HCT116 (cell line): Measurements from ENCODE around the gene USP1. TPM values are rescaled to one million over a fixed set of nuclear protein-coding genes. Genes with fewer than 3 reads are reported as not detected.

ENCODE experiments used
- ATAC-seq: fragments of 200-7000 bp; cut with Tn5 transposase; 2 replicates; pipeline ENCODE4 v1.9.1; 2020; ENCODE audit warnings: mild to moderate bottlenecking, moderate library complexity
- BruUV-seq: library from RNA; stranded (reverse); fragments of 400-500 nt; replicated peaks from 2 replicates; lab custom pipeline; 2021; lab: Mats Ljungman, UMichigan
- CTCF ChIA-PET: fragments of 300-600 bp; sonication (Branson Sonifier 250); formaldehyde crosslinking; loops from one replicate; lab custom pipeline; 2021; ENCODE audit warnings: antibody characterized with exemption; lab: Charles Lee
- POLR2A ChIA-PET: fragments of 300-600, 350-600 bp; sonication (Branson Sonifier 250); formaldehyde crosslinking; loops from one replicate; lab custom pipeline; 2021; ENCODE audit warnings: antibody characterized with exemption; lab: Charles Lee
- RAD21 ChIA-PET, 2 experiments: fragments of 300-600 bp; sonication (Branson Sonifier 250); formaldehyde crosslinking; loops; one replicate each; lab custom pipeline; 2023; ENCODE audit warnings: low total read pairs in 2 of 2; ENCODE audit not compliant: uncharacterized antibody in 2 of 2, unreplicated experiment in 2 of 2, low non-redundant PET in 1 of 2; lab: Charles Lee
- DNase-seq: peaks from one replicate; pipeline ENCODE4 v3.0.0-alpha.2; 2010; ENCODE audit warnings: low read depth, low spot score
- H2AFZ ChIP-seq: fragments of 200-600 bp; shearing (Covaris generic), sonication (generic); 2 replicates; pipeline ENCODE4 v1.6.1; 2017; ENCODE audit warnings: low read depth, mixed run types, mixed read lengths, antibody characterized with exemption, low read length; ENCODE audit not compliant: poor library complexity, severe bottlenecking
- H3K27ac ChIP-seq: 2 replicates; pipeline ENCODE4 v1.5.1; 2012; ENCODE audit warnings: low read depth, low read length
- H3K27me3 ChIP-seq: fragments of 200-600 bp; sonication (generic); 2 replicates; pipeline ENCODE4 v1.6.1; 2016; ENCODE audit warnings: mixed run types, low read length, mixed read lengths; ENCODE audit not compliant: insufficient read depth
- H3K36me3 ChIP-seq, 2 experiments: fragments of 200-500 bp in 1 of 2; fragments of 200-600 bp in 1 of 2; sonication (Bioruptor generic) in 1 of 2; sonication (generic) in 1 of 2; 2 replicates each; pipeline versions ENCODE4 v1.5.1 to v1.6.1; 2014 to 2016; ENCODE audit warnings: low read length in 2 of 2, inconsistent platforms in 1 of 2, mixed read lengths in 1 of 2, mixed run types in 1 of 2; ENCODE audit not compliant: insufficient read depth in 2 of 2, control insufficient read depth in 1 of 2
- H3K4me1 ChIP-seq, 2 experiments: fragments of 200-600 bp in 1 of 2; sonication (generic) in 1 of 2; 2 replicates each; pipeline versions ENCODE4 v1.5.1 to v1.6.1; 2012 to 2017; ENCODE audit warnings: low read length in 2 of 2, inconsistent platforms in 1 of 2, mild to moderate bottlenecking in 1 of 2, mixed read lengths in 1 of 2, mixed run types in 1 of 2, moderate library complexity in 1 of 2; ENCODE audit not compliant: insufficient read depth in 2 of 2, control insufficient read depth in 1 of 2
- H3K4me2 ChIP-seq: fragments of 200-600 bp; sonication (generic); 2 replicates; pipeline ENCODE4 v1.6.1; 2017; ENCODE audit warnings: mixed run types, low read length, mixed read lengths
- H3K4me3 ChIP-seq, 2 experiments: fragments of 200-600 bp in 1 of 2; sonication (generic) in 1 of 2; replicated peaks in 1 of 2; 2 replicates each; pipeline ENCODE4 v1.5.1; 2011 to 2016; ENCODE audit warnings: low read length in 2 of 2, control low read depth in 1 of 2, low read depth in 1 of 2, mild to moderate bottlenecking in 1 of 2, mixed read lengths in 1 of 2, mixed run types in 1 of 2
- H3K79me2 ChIP-seq: fragments of 200-600 bp; sonication (generic); 2 replicates; pipeline ENCODE4 v1.6.1; 2017; ENCODE audit warnings: mild to moderate bottlenecking, mixed run types, low read length, moderate library complexity, mixed read lengths; ENCODE audit not compliant: insufficient read depth
- H3K9ac ChIP-seq: fragments of 200-600 bp; sonication (generic); 2 replicates; pipeline ENCODE4 v1.6.1; 2016; ENCODE audit warnings: low read length, mixed read lengths
- H3K9me2 ChIP-seq: fragments of 200-600 bp; sonication (generic), shearing (Covaris generic); 2 replicates; pipeline ENCODE4 v1.6.1; 2017; ENCODE audit warnings: mixed run types, mild to moderate bottlenecking, moderate library complexity; ENCODE audit not compliant: insufficient read depth
- H3K9me3 ChIP-seq, 2 experiments: fragments of 200-500 bp in 1 of 2; fragments of 200-600 bp in 1 of 2; sonication (Bioruptor generic) in 1 of 2; sonication (generic) in 1 of 2; 2 replicates each; pipeline ENCODE4 v1.6.1; 2014 to 2017; ENCODE audit warnings: low read length in 2 of 2, mixed read lengths in 2 of 2, inconsistent platforms in 1 of 2, low read depth in 1 of 2, mild to moderate bottlenecking in 1 of 2, mixed run types in 1 of 2, moderate library complexity in 1 of 2; ENCODE audit not compliant: control insufficient read depth in 1 of 2, insufficient read depth in 1 of 2
- H4K20me1 ChIP-seq: fragments of 200-600 bp; sonication (generic), shearing (Covaris generic); 2 replicates; pipeline ENCODE4 v1.6.1; 2017; ENCODE audit warnings: mixed run types, mild to moderate bottlenecking, moderate library complexity; ENCODE audit not compliant: insufficient read depth
- CEBPB ChIP-seq: IDR thresholded peaks from 2 replicates; pipeline ENCODE4 v1.6.1; 2012; ENCODE audit warnings: low read depth
- CTCF ChIP-seq, 3 experiments: fragments of 200-600 bp in 1 of 3; sonication (generic) in 1 of 3; IDR thresholded peaks in 2 of 3; conservative IDR thresholded peaks in 1 of 3; 2 replicates each; pipeline ENCODE4 v1.5.1; 2012 to 2017; ENCODE audit warnings: low read depth in 2 of 3, low read length in 2 of 3, antibody characterized with exemption in 1 of 3, borderline replicate concordance in 1 of 3, control low read depth in 1 of 3, mild to moderate bottlenecking in 1 of 3, mixed read lengths in 1 of 3, mixed run types in 1 of 3, moderate library complexity in 1 of 3; ENCODE audit not compliant: insufficient read depth in 1 of 3
- EGR1 ChIP-seq: IDR thresholded peaks from 2 replicates; pipeline ENCODE4 v1.6.1; 2012; ENCODE audit warnings: low read depth
- FOSL1 ChIP-seq: IDR thresholded peaks from 2 replicates; pipeline ENCODE4 v1.6.1; 2012; ENCODE audit warnings: low read depth
- POLR2AphosphoS5 ChIP-seq: IDR thresholded peaks from 2 replicates; pipeline ENCODE4 v1.6.1; 2011; ENCODE audit warnings: mild to moderate bottlenecking, low read depth, low read length, moderate library complexity
- REST ChIP-seq: IDR thresholded peaks from 2 replicates; pipeline ENCODE4 v1.6.1; 2012; ENCODE audit warnings: low read depth
- SIN3A ChIP-seq: IDR thresholded peaks from 2 replicates; pipeline ENCODE4 v1.6.1; 2012; ENCODE audit warnings: low read depth
- SP1 ChIP-seq: IDR thresholded peaks from 2 replicates; pipeline ENCODE4 v1.6.1; 2012; ENCODE audit warnings: low read depth
- SRF ChIP-seq: IDR thresholded peaks from 2 replicates; pipeline ENCODE4 v1.6.1; 2012; ENCODE audit warnings: low read depth
- YY1 ChIP-seq: IDR thresholded peaks from 2 replicates; pipeline ENCODE4 v1.6.1; 2011; ENCODE audit warnings: low read length, low read depth, moderate library complexity, mild to moderate bottlenecking; ENCODE audit not compliant: insufficient replicate concordance; ENCODE audit errors: extremely low read depth
- intact Hi-C: fragments of 100-400 bp; cut with micrococcal nuclease; formaldehyde crosslinking; loops from 2 replicates; pipeline ENCODE4 v1.10.0; 2022
- total RNA-seq: library from RNA; stranded (reverse); gene quantifications from one replicate; pipeline ENCODE4 v1.2.1, GENCODE V29; 2021; ENCODE audit not compliant: unreplicated experiment
- TF ChIP-seq, protein P1 (sequence below): IDR thresholded peaks from 2 replicates; pipeline ENCODE4 v1.6.1; 2012

Gene USP1
- total RNA-seq, 1 experiment from 2014 or later, result 37.8 TPM

DNA sequence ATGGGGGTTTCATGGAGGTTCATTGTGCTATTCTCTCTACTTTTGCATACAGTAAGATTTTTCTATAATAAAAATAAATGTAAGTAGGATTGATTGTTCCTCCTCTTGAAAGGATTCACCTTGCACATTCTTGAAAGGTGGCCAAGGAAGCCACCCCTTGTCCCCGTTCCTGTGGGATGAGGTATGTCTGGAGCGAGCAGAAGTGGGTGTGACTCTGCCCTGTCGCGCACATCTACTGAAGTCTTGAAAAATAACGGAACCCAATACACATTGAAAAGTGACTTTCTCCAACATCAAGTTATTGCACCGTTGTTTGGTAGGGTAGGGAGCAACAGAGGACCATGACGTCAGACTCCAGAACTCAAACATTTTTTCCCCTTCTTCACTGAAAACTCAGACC lies 46.8 kb upstream of the USP1 start:
- intact Hi-C loops, result no loop called here
- Histone ChIP-seq H4K20me1 (no peaks in the 10 kb centered on the region), H3K9ac (no peak overlapping the region), H3K79me2 (no peaks in the 10 kb centered on the region), H3K9me3 (no peaks in the 10 kb centered on the region), H3K27me3 (no peaks in the 10 kb centered on the region), H2AFZ (no peak overlapping the region), H3K27ac (no peak overlapping the region), H3K4me2 (no peak overlapping the region), H3K9me2 (no peaks in the 10 kb centered on the region), H3K36me3 (no peaks in the 10 kb centered on the region), H3K4me1 (no peaks in the 10 kb centered on the region), H3K4me3 (no peak overlapping the region)
- RAD21 ChIA-PET, result no interaction called here
- TF ChIP-seq SP1 (no peak), EGR1 (no peak), POLR2AphosphoS5 (no peak), SRF (no peak), YY1 (no peak), SIN3A (no peak), CTCF (IDR thresholded peaks at IDR 0.05 in 2 of 3, conservative IDR thresholded peaks at IDR 0.05 in 1 of 3; ENCODE audit: borderline replicate concordance in 1 of 3, insufficient read depth in 1 of 3, low read depth in 2 of 3, low read length in 2 of 3) (no peak), FOSL1 (no peak), CEBPB (no peak), REST (no peak)
- TF ChIP-seq, protein P1, sequence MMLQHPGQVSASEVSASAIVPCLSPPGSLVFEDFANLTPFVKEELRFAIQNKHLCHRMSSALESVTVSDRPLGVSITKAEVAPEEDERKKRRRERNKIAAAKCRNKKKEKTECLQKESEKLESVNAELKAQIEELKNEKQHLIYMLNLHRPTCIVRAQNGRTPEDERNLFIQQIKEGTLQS, result no peak
- no TSS peak for BruUV-seq
- ATAC-seq (no peak), DNase-seq (no peak)
- POLR2A ChIA-PET, result interaction anchor here (0.9 kb wide), 1 partner anchor 15 kb away, joined by 3 read pairs; no protein-coding TSS in a partner anchor
- CTCF ChIA-PET, result no interaction called here
